Nephron (organoid): Measurements from ENCODE around the gene NMNAT2.
"Not testable (repeated sequence)": the region's sequence is repeated elsewhere in the genome, so short reads cannot be mapped to it uniquely, and the experiment has no call there.

Source experiments
- H3K27ac Mint-ChIP-seq, 3 experiments: 2 replicates each; pipeline ENCODE4 v1.8.0; 2020; ENCODE audit warnings: mixed read lengths in 3 of 3, mild to moderate bottlenecking in 2 of 3, moderate library complexity in 1 of 3
- H3K27me3 Mint-ChIP-seq: 2 replicates; pipeline ENCODE4 v1.8.0; 2021; ENCODE audit warnings: low read depth, mild to moderate bottlenecking, moderate library complexity, mixed read lengths
- H3K36me3 Mint-ChIP-seq: 2 replicates; pipeline ENCODE4 v1.8.0; 2020; ENCODE audit warnings: low read depth, mixed read lengths
- H3K4me1 Mint-ChIP-seq: 2 replicates; pipeline ENCODE4 v1.8.0; 2020; ENCODE audit warnings: mixed read lengths
- H3K4me3 Mint-ChIP-seq, 3 experiments: 2 replicates each; pipeline ENCODE4 v1.8.0; 2020; ENCODE audit warnings: mild to moderate bottlenecking in 3 of 3, mixed read lengths in 3 of 3, moderate library complexity in 2 of 3
- H3K9me3 Mint-ChIP-seq: 2 replicates; pipeline ENCODE4 v1.8.0; 2020; ENCODE audit warnings: mixed read lengths
- CTCF ChIP-seq, 3 experiments: fragments of 200-600 bp; sonication (generic); IDR thresholded peaks; one replicate each; pipeline ENCODE4 v1.5.0; 2021; ENCODE audit warnings: antibody characterized with exemption in 3 of 3; ENCODE audit not compliant: unreplicated experiment in 3 of 3

Gene NMNAT2

GRCh38 chr1:183403498-183403897, 14.7 kb downstream of the NMNAT2 start:
- Mint-ChIP-seq H3K27ac (peak overlapping the region; percentile 59 to 84 (median 72)), H3K27me3 (peaks cover 20% of the 10 kb centered on the region), H3K4me3 (peak overlapping the region; percentile 0 to 7 (median 2)), H3K9me3 (peaks cover 4% of the 10 kb centered on the region), H3K4me1 (peaks cover 15% of the 10 kb centered on the region), H3K36me3 (no peaks in the 10 kb centered on the region)
- TF ChIP-seq CTCF (IDR thresholded peaks at IDR 0.05; ENCODE audit: unreplicated experiment in 3 of 3), result no peak

- not testable (repeated sequence) for H3K36me3 Mint-ChIP-seq, H3K27ac Mint-ChIP-seq, H3K4me3 Mint-ChIP-seq, H3K9me3 Mint-ChIP-seq
- Mint-ChIP-seq H3K4me1 (peaks cover 15% of the 10 kb centered on the region), H3K27me3 (peaks cover 17% of the 10 kb centered on the region)
Observed at GRCh38 chr1:183401565-183401964, 16.6 kb downstream of the NMNAT2 start.

- no peaks in the 10 kb centered on the region for H3K4me1 Mint-ChIP-seq
- no peak overlapping the region for H3K4me3 Mint-ChIP-seq
- H3K36me3 Mint-ChIP-seq, result no peaks in the 10 kb centered on the region
- no peak for TF ChIP-seq CTCF (IDR thresholded peaks at IDR 0.05; ENCODE audit: unreplicated experiment in 3 of 3)
- peaks cover 7% of the 10 kb centered on the region for H3K27me3 Mint-ChIP-seq
- no peaks in the 10 kb centered on the region for H3K9me3 Mint-ChIP-seq
- no peak overlapping the region for H3K27ac Mint-ChIP-seq
Observed at GRCh38 chr1:183394435-183394834, 23.7 kb downstream of the NMNAT2 start.

- no peaks in the 10 kb centered on the region for H3K36me3 Mint-ChIP-seq
- H3K9me3 Mint-ChIP-seq, result no peaks in the 10 kb centered on the region
- no peak for TF ChIP-seq CTCF (IDR thresholded peaks at IDR 0.05; ENCODE audit: unreplicated experiment in 3 of 3)
Observed at GRCh38 chr1:183391863-183392262, 26.3 kb downstream of the NMNAT2 start.

GRCh38 chr1:183390561-183390960, 27.6 kb downstream of the NMNAT2 start:
- Mint-ChIP-seq H3K4me1 (no peaks in the 10 kb centered on the region), H3K9me3 (no peaks in the 10 kb centered on the region), H3K4me3 (no peak overlapping the region), H3K27me3 (no peaks in the 10 kb centered on the region), H3K27ac (peak overlapping the region in 1 of 3 experiments; percentile 19), H3K36me3 (no peaks in the 10 kb centered on the region)
- no peak for TF ChIP-seq CTCF (IDR thresholded peaks at IDR 0.05; ENCODE audit: unreplicated experiment in 3 of 3)

More at GRCh38 chr1:183391863-183392262, 26.3 kb downstream of the NMNAT2 start:
- Mint-ChIP-seq H3K4me1 (no peaks in the 10 kb centered on the region), H3K4me3 (no peak overlapping the region), H3K27ac (no peak overlapping the region), H3K27me3 (peaks cover 4% of the 10 kb centered on the region)

GRCh38 chr1:183388735-183389134, 29.4 kb downstream of the NMNAT2 start:
- Mint-ChIP-seq H3K27ac (no peak overlapping the region), H3K4me1 (no peaks in the 10 kb centered on the region), H3K36me3 (no peaks in the 10 kb centered on the region), H3K9me3 (no peaks in the 10 kb centered on the region), H3K4me3 (no peak overlapping the region), H3K27me3 (no peaks in the 10 kb centered on the region)
- no peak for TF ChIP-seq CTCF (IDR thresholded peaks at IDR 0.05; ENCODE audit: unreplicated experiment in 3 of 3)
